Measurements from ENCODE around the gene CHMP4A. TPM values are rescaled to one million over a fixed set of nuclear protein-coding genes. Genes with fewer than 3 reads are reported as not detected.
A peak's percentile ranks its signal among the peaks of the same experiment; 100 is the strongest.

The CHMP4A gene
- total and polyA plus RNA-seq, 9 of the 15 experiments (the other 6 are each of a cell fraction or from before 2014, with no cell fraction given): 28.8 to 104 (median 52.7) TPM

- 78% methylated on average over 20 of the region's 63 CpGs for WGBS (ENCODE audit: insufficient coverage, low coverage, missing lambda C conversion rate)
- no peak for ATAC-seq
- Histone ChIP-seq H3K9me1 (ENCODE audit: control insufficient read depth, insufficient read depth, low read length) (no peaks in the 10 kb centered on the region), H3K9me3 (replicated peaks; ENCODE audit: control insufficient read depth, insufficient read depth, low read depth, low read length) (no peaks in the 10 kb centered on the region), H3K4me1 (replicated peaks in 1 of 2; ENCODE audit: control insufficient read depth in 2 of 2, insufficient read depth in 2 of 2, low read length in 2 of 2) (no peaks in the 10 kb centered on the region; a peak in 3 of 5 replicates), H3K9ac (ENCODE audit: insufficient read depth in 1 of 2, low read depth in 2 of 2, low read length in 2 of 2) (no peak within 1 kb of the TSS), H3K27ac (ENCODE audit: extremely low read depth, low read depth, low read length) (no peak within 1 kb of the TSS), H3K4me3 (no peak within 1 kb of the TSS), H4K20me1 (replicated peaks; ENCODE audit: control insufficient read depth, insufficient read depth, low read length) (no peaks in the 10 kb centered on the region), H3K4me2 (ENCODE audit: insufficient read depth, low read length) (no peak within 1 kb of the TSS), H3K36me3 (ENCODE audit: control insufficient read depth, insufficient read depth, low read length) (peaks cover 2% of the 10 kb centered on the region; the same call in 1 of the 3 replicates), H3K27me3 (ENCODE audit: control insufficient read depth in 2 of 2, insufficient read depth in 2 of 2, low read length in 2 of 2) (no peaks in the 10 kb centered on the region), H2AFZ (ENCODE audit: low read depth, low read length) (no peak within 1 kb of the TSS), H3K79me2 (ENCODE audit: control insufficient read depth, insufficient read depth, low read length) (no peaks in the 10 kb centered on the region)
- ChIA-PET CTCF (ENCODE audit: low intra/inter-chr PET ratio) (no interaction called here), POLR2A (interaction anchor here (0.5 to 1.2 kb wide), 2 partner anchors 11 to 44 kb away, joined by 3 to 4 read pairs; partner anchors contain the start of genes IRF9 and MDP1)
- BruUV-seq (replicated peaks): no TSS peak
- no peak for DNase-seq (ENCODE audit: extremely low read depth in 1 of 4, low spot score in 3 of 4)
- intact Hi-C loops (cut with micrococcal nuclease) (no loop called here), in situ Hi-C loops (cut with MboI) (no loop called here)
- no peak for FAIRE-seq
- TF ChIP-seq ZNF695 (CRISPR knock-in tag; IDR thresholded peaks at IDR 0.05) (no peak), E2F6 (IDR thresholded peaks at IDR 0.05; ENCODE audit: borderline replicate concordance in 1 of 2, extremely low read depth in 1 of 2, insufficient read depth in 1 of 2, insufficient read length in 1 of 2, low read depth in 1 of 2, low read length in 1 of 2, poor library complexity in 1 of 2, severe bottlenecking in 1 of 2) (no peak), MTF1 (CRISPR knock-in tag; IDR thresholded peaks at IDR 0.05; ENCODE audit: borderline replicate concordance) (no peak), AFF1 (IDR thresholded peaks at IDR 0.05; ENCODE audit: low read depth in 1 of 2, partially characterized antibody in 2 of 2) (no peak), FOXO4 (CRISPR knock-in tag; IDR thresholded peaks at IDR 0.05) (no peak), EGR1 (conservative IDR thresholded peaks at IDR 0.05) (no peak), THRB (CRISPR knock-in tag; conservative IDR thresholded peaks at IDR 0.05) (no peak), ZNF766 (CRISPR knock-in tag; conservative IDR thresholded peaks at IDR 0.05) (no peak), RBFOX2 (IDR thresholded peaks at IDR 0.05; ENCODE audit: low read depth, low read length) (0 out of 2 replicates have a peak, but pooled peaks have one; percentile 38), TFAM (CRISPR knock-in tag; conservative IDR thresholded peaks at IDR 0.05) (no peak)
Observed at GRCh38 chr14:24171422-24172260, 41.6 kb downstream of the CHMP4A start, which contains the start of gene REC8. Gene REC8, plus strand, starts transcription at chr14:24172080. Its CDS starts 473 bp downstream, at chr14:24172553.

All from K562 (cell line).